A673 (cell line): ENCODE measurements around the gene CLRN2.

ENCODE experiments used
- CTCF ChIP-seq: fragments of 300-800, 200-600 bp; sonication (generic); conservative IDR thresholded peaks from 2 replicates; pipeline ENCODE4 v1.5.1; 2017; ENCODE audit warnings: low read depth, mild to moderate bottlenecking, antibody characterized with exemption, low read length, moderate library complexity, mixed read lengths
- EZH2 ChIP-seq: fragments of 200-600 bp; sonication (generic); IDR thresholded peaks from 2 replicates; pipeline ENCODE4 v1.6.1; 2017; ENCODE audit warnings: borderline replicate concordance, low read depth, mild to moderate bottlenecking, mixed read lengths, antibody characterized with exemption, low read length; ENCODE audit not compliant: poor library complexity, severe bottlenecking

GRCh38 chr4:17544205-17544604 lies 29.2 kb downstream of the CLRN2 start:
- TF ChIP-seq CTCF (no peak), EZH2 (no peak)
